WTC11 (cell line): ENCODE data around the gene PHF12. TPM values are rescaled to one million over a fixed set of nuclear protein-coding genes. Genes with fewer than 3 reads are reported as not detected.
"Not testable (repeated sequence)": the region's sequence is repeated elsewhere in the genome, so short reads cannot be mapped to it uniquely, and the experiment has no call there.

Source experiments
- ATAC-seq: fragments of 200-7000 bp; cut with Tn5 transposase; 2 replicates; pipeline ENCODE4 v1.10.0; 2021; ENCODE audit warnings: mild to moderate bottlenecking, moderate library complexity
- CTCF ChIA-PET: fragments of 300-600 bp; sonication (Branson Sonifier 250); formaldehyde crosslinking; loops from one replicate; lab custom pipeline; 2021; ENCODE audit warnings: antibody characterized with exemption; lab: Charles Lee
- POLR2A ChIA-PET: fragments of 350-600 bp; sonication (Branson Sonifier 250); formaldehyde crosslinking; loops from one replicate; lab custom pipeline; 2021; ENCODE audit warnings: antibody characterized with exemption; lab: Charles Lee
- DNase-seq: peaks from one replicate; pipeline ENCODE4 v3.0.0; 2021; ENCODE audit warnings: low spot score
- H3K27ac Mint-ChIP-seq: 2 replicates; pipeline ENCODE4 v1.8.0; 2021; ENCODE audit warnings: mixed read lengths
- H3K27me3 Mint-ChIP-seq: 2 replicates; pipeline ENCODE4 v1.8.0; 2021; ENCODE audit warnings: low read depth, mild to moderate bottlenecking, moderate library complexity, mixed read lengths
- H3K36me3 Mint-ChIP-seq: 2 replicates; pipeline ENCODE4 v1.8.0; 2021; ENCODE audit warnings: mixed read lengths
- H3K4me1 Mint-ChIP-seq: 2 replicates; pipeline ENCODE4 v1.8.0; 2022; ENCODE audit warnings: mixed read lengths
- H3K4me3 Mint-ChIP-seq: 2 replicates; pipeline ENCODE4 v1.8.0; 2021; ENCODE audit warnings: mild to moderate bottlenecking, moderate library complexity, mixed read lengths
- H3K9me3 Mint-ChIP-seq: 2 replicates; pipeline ENCODE4 v1.8.0; 2021; ENCODE audit warnings: mixed read lengths
- CBFB ChIP-seq: sonication (generic); formaldehyde crosslinking; IDR thresholded peaks from 2 replicates; pipeline ENCODE4 v1.8.1; 2022; ENCODE audit warnings: mild to moderate bottlenecking, low read depth, missing genetic modification reagents
- CREB1 ChIP-seq: sonication (generic); formaldehyde crosslinking; IDR thresholded peaks from 2 replicates; pipeline ENCODE4 v1.8.0; 2023; ENCODE audit warnings: mild to moderate bottlenecking, missing genetic modification reagents
- CREM ChIP-seq: sonication (generic); formaldehyde crosslinking; IDR thresholded peaks from 2 replicates; pipeline ENCODE4 v1.8.1; 2022; ENCODE audit warnings: mild to moderate bottlenecking, missing genetic modification reagents, moderate library complexity
- EMX1 ChIP-seq: fragments of 250-450 bp; sonication (Bioruptor Pico); IDR thresholded peaks from 2 replicates; pipeline ENCODE4 v1.8.0; 2021; ENCODE audit warnings: mild to moderate bottlenecking
- ETV6 ChIP-seq: sonication (generic); formaldehyde crosslinking; IDR thresholded peaks from 2 replicates; pipeline ENCODE4 v1.8.1; 2022; ENCODE audit warnings: mild to moderate bottlenecking, missing genetic modification reagents
- FOXK1 ChIP-seq: sonication (generic); formaldehyde crosslinking; IDR thresholded peaks from 2 replicates; pipeline ENCODE4 v1.8.0; 2022; ENCODE audit warnings: mild to moderate bottlenecking, moderate library complexity, missing genetic modification reagents
- FOXP1 ChIP-seq: sonication (generic); formaldehyde crosslinking; IDR thresholded peaks from 2 replicates; pipeline ENCODE4 v1.8.0; 2022; ENCODE audit warnings: missing genetic modification reagents, mild to moderate bottlenecking, moderate library complexity, borderline replicate concordance
- GABPB1 ChIP-seq: sonication (generic); formaldehyde crosslinking; IDR thresholded peaks from 2 replicates; pipeline ENCODE4 v1.8.1; 2023; ENCODE audit warnings: mild to moderate bottlenecking, missing genetic modification reagents
- JAZF1 ChIP-seq: fragments of 250-450 bp; sonication (Bioruptor Pico); IDR thresholded peaks from 2 replicates; pipeline ENCODE4 v1.9.0; 2021; ENCODE audit warnings: moderate library complexity, mild to moderate bottlenecking, inconsistent platforms
- KAT7 ChIP-seq: sonication (generic); formaldehyde crosslinking; IDR thresholded peaks from 2 replicates; pipeline ENCODE4 v1.8.1; 2023; ENCODE audit warnings: missing genetic modification reagents, mild to moderate bottlenecking, borderline replicate concordance
- MLX ChIP-seq: sonication (generic); formaldehyde crosslinking; IDR thresholded peaks from 2 replicates; pipeline ENCODE4 v1.8.1; 2023; ENCODE audit warnings: mild to moderate bottlenecking, missing genetic modification reagents, moderate library complexity
- NR3C1 ChIP-seq: sonication (generic); formaldehyde crosslinking; conservative IDR thresholded peaks from 2 replicates; pipeline ENCODE4 v1.8.1; 2023; ENCODE audit warnings: low read depth, mild to moderate bottlenecking, missing genetic modification reagents
- RORB ChIP-seq: fragments of 250-450 bp; sonication (Bioruptor Pico); IDR thresholded peaks from 2 replicates; pipeline ENCODE4 v1.9.0; 2021; ENCODE audit warnings: mild to moderate bottlenecking
- SP1 ChIP-seq: sonication (generic); formaldehyde crosslinking; conservative IDR thresholded peaks from 2 replicates; pipeline ENCODE4 v1.8.1; 2022; ENCODE audit warnings: missing genetic modification reagents
- ZNF121 ChIP-seq: sonication (generic); formaldehyde crosslinking; IDR thresholded peaks from 2 replicates; pipeline ENCODE4 v1.8.0; 2023; ENCODE audit warnings: missing genetic modification reagents
- ZNF219 ChIP-seq: sonication (generic); formaldehyde crosslinking; IDR thresholded peaks from 2 replicates; pipeline ENCODE4 v1.8.0; 2023; ENCODE audit warnings: missing genetic modification reagents, mild to moderate bottlenecking, borderline replicate concordance
- ZNF232 ChIP-seq: sonication (generic); formaldehyde crosslinking; IDR thresholded peaks from 2 replicates; pipeline ENCODE4 v1.8.0; 2022; ENCODE audit warnings: mild to moderate bottlenecking, missing genetic modification reagents
- ZNF512 ChIP-seq: sonication (generic); formaldehyde crosslinking; IDR thresholded peaks from 2 replicates; pipeline ENCODE4 v1.8.1; 2022; ENCODE audit warnings: missing genetic modification reagents, borderline replicate concordance
- total RNA-seq: library from RNA; stranded (reverse); gene quantifications from 3 replicates; pipeline ENCODE4 v1.2.3, GENCODE V29; 2021
- TF ChIP-seq, protein P1 (sequence below): fragments of 250-450 bp; sonication (Bioruptor Pico); IDR thresholded peaks from 2 replicates; pipeline ENCODE4 v1.9.0; 2021; ENCODE audit warnings: mild to moderate bottlenecking
- TF ChIP-seq, protein P2 (sequence below): fragments of 250-450 bp; sonication (Bioruptor Pico); IDR thresholded peaks from 2 replicates; pipeline ENCODE4 v2.1.2; 2022; ENCODE audit warnings: mild to moderate bottlenecking, moderate library complexity
- TF ChIP-seq, protein P3 (sequence below): sonication (generic); formaldehyde crosslinking; IDR thresholded peaks from 2 replicates; pipeline ENCODE4 v1.8.1; 2023; ENCODE audit warnings: mild to moderate bottlenecking, missing genetic modification reagents, borderline replicate concordance

Gene PHF12
- total RNA-seq, 1 experiment from 2014 or later, result 69.8 TPM

- Mint-ChIP-seq H3K4me3 (peak overlapping the region; percentile 47), H3K27ac (0 out of 2 replicates have a peak overlapping the region, but pooled peaks have one; percentile 12), H3K36me3 (peaks cover 35% of the 10 kb centered on the region)
Measured at GRCh38 chr17:28903546-28903841, 47.8 kb downstream of the PHF12 start.

DNA sequence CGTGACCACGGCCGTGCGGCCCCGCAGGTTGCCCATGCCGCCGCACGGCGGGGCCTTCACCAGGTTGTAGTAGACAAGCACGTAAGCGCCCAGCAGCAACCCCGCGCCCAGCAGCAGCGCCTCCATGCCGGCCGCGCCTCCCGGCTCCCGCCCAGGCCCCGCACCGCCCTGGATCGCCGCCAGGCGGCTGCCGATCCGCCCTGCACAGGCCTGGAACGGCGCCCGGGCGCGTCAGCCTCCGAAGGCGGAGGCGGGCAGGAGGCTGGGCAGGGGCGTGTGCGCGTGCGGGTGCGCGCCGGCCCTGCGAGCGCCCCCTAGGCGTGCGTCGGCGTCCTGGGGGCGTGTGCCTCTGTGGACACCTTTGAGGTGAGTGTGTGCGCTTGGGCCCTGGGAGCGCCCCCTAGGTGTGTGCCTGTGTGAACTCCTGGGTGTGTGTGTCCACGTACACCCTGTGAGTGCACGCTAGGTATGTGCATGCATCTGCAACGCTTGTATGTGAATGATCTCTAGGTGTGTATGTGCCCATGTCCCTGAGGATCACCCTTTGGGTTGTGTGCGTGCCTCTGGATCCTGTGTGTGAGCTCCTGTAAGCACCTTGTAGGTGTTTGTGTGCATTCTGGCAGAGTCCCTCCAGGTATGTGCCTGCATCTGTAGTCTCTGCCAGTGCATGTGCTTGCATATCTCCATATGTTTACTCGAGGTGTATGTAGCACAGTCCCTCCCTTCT is 48.3 kb downstream of the PHF12 start, which contains the start of gene DHRS13:
TSS of gene DHRS13 (minus strand) at position 261 of the 727 bp plus-strand sequence. CDS start at position 126, 135 bp downstream.
- ATAC-seq (peak; percentile 89), DNase-seq (peak; percentile 95)
- Mint-ChIP-seq H3K36me3 (peaks cover 30% of the 10 kb centered on the region), H3K27me3 (no peaks in the 10 kb centered on the region), H3K9me3 (no peaks in the 10 kb centered on the region), H3K4me1 (peaks cover 31% of the 10 kb centered on the region), H3K27ac (peak within 1 kb of the TSS; percentile 61), H3K4me3 (peak within 1 kb of the TSS; percentile 85)
- ChIA-PET CTCF (interaction anchor here (0.6 to 9.0 kb wide), 29 partner anchors 8 to 689 kb away, joined by 3 to 103 read pairs (median 4); partner anchors contain the start of genes FAM222B, NEK8, RPL23A and TLCD1), POLR2A (interaction anchor here (0.9 to 2.2 kb wide), 3 partner anchors 47 to 326 kb away, joined by 3 to 8 read pairs (median 3); partner anchors contain the start of genes ALDOC and TLCD1)
- TF ChIP-seq CBFB (CRISPR knock-in tag), result no peak; the same call in 1 of the 2 replicates
- TF ChIP-seq, protein P1, sequence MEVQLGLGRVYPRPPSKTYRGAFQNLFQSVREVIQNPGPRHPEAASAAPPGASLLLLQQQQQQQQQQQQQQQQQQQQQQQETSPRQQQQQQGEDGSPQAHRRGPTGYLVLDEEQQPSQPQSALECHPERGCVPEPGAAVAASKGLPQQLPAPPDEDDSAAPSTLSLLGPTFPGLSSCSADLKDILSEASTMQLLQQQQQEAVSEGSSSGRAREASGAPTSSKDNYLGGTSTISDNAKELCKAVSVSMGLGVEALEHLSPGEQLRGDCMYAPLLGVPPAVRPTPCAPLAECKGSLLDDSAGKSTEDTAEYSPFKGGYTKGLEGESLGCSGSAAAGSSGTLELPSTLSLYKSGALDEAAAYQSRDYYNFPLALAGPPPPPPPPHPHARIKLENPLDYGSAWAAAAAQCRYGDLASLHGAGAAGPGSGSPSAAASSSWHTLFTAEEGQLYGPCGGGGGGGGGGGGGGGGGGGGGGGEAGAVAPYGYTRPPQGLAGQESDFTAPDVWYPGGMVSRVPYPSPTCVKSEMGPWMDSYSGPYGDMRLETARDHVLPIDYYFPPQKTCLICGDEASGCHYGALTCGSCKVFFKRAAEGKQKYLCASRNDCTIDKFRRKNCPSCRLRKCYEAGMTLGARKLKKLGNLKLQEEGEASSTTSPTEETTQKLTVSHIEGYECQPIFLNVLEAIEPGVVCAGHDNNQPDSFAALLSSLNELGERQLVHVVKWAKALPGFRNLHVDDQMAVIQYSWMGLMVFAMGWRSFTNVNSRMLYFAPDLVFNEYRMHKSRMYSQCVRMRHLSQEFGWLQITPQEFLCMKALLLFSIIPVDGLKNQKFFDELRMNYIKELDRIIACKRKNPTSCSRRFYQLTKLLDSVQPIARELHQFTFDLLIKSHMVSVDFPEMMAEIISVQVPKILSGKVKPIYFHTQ, result no peak
- TF ChIP-seq, protein P2, sequence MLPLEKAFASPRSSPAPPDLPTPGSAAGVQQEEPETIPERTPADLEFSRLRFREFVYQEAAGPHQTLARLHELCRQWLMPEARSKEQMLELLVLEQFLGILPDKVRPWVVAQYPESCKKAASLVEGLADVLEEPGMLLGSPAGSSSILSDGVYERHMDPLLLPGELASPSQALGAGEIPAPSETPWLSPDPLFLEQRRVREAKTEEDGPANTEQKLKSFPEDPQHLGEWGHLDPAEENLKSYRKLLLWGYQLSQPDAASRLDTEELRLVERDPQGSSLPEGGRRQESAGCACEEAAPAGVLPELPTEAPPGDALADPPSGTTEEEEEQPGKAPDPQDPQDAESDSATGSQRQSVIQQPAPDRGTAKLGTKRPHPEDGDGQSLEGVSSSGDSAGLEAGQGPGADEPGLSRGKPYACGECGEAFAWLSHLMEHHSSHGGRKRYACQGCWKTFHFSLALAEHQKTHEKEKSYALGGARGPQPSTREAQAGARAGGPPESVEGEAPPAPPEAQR (CRISPR knock-in tag), result 0 out of 2 replicates have a peak, but pooled peaks have one; percentile 17
- TF ChIP-seq ETV6 (CRISPR knock-in tag), result peak; percentile 71; the same call in 1 of the 2 replicates
- no peak for TF ChIP-seq NR3C1 (CRISPR knock-in tag)
- peak; percentile 96 for TF ChIP-seq FOXK1 (CRISPR knock-in tag)
- no peak for TF ChIP-seq CREB1 (CRISPR knock-in tag)
- 0 out of 2 replicates have a peak, but pooled peaks have one; percentile 84 for TF ChIP-seq MLX
- TF ChIP-seq JAZF1, result no peak
- peak; percentile 58; the same call in 1 of the 2 replicates for TF ChIP-seq GABPB1 (CRISPR knock-in tag)
- TF ChIP-seq ZNF232 (CRISPR knock-in tag), result peak; percentile 39; the same call in 1 of the 2 replicates
- peak; percentile 90 for TF ChIP-seq CREM (CRISPR knock-in tag)
- TF ChIP-seq, protein P3, sequence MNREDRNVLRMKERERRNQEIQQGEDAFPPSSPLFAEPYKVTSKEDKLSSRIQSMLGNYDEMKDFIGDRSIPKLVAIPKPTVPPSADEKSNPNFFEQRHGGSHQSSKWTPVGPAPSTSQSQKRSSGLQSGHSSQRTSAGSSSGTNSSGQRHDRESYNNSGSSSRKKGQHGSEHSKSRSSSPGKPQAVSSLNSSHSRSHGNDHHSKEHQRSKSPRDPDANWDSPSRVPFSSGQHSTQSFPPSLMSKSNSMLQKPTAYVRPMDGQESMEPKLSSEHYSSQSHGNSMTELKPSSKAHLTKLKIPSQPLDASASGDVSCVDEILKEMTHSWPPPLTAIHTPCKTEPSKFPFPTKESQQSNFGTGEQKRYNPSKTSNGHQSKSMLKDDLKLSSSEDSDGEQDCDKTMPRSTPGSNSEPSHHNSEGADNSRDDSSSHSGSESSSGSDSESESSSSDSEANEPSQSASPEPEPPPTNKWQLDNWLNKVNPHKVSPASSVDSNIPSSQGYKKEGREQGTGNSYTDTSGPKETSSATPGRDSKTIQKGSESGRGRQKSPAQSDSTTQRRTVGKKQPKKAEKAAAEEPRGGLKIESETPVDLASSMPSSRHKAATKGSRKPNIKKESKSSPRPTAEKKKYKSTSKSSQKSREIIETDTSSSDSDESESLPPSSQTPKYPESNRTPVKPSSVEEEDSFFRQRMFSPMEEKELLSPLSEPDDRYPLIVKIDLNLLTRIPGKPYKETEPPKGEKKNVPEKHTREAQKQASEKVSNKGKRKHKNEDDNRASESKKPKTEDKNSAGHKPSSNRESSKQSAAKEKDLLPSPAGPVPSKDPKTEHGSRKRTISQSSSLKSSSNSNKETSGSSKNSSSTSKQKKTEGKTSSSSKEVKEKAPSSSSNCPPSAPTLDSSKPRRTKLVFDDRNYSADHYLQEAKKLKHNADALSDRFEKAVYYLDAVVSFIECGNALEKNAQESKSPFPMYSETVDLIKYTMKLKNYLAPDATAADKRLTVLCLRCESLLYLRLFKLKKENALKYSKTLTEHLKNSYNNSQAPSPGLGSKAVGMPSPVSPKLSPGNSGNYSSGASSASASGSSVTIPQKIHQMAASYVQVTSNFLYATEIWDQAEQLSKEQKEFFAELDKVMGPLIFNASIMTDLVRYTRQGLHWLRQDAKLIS (CRISPR knock-in tag), result no peak; the same call in 1 of the 2 replicates
- TF ChIP-seq SP1 (CRISPR knock-in tag), result peak; percentile 97
- TF ChIP-seq ZNF219 (CRISPR knock-in tag), result 0 out of 2 replicates have a peak, but pooled peaks have one; percentile 16
- TF ChIP-seq KAT7 (CRISPR knock-in tag), result peak; percentile 93
- no peak for TF ChIP-seq RORB (CRISPR knock-in tag)
- TF ChIP-seq ZNF121, result no peak
- peak; percentile 77 for TF ChIP-seq FOXP1 (CRISPR knock-in tag)
- peak; percentile 19; the same call in 1 of the 2 replicates for TF ChIP-seq EMX1 (CRISPR knock-in tag)

More at GRCh38 chr17:28903546-28903841, 47.8 kb downstream of the PHF12 start:
- DNase-seq, ATAC-seq, H3K27me3 Mint-ChIP-seq, H3K9me3 Mint-ChIP-seq: not testable (repeated sequence)
- CTCF ChIA-PET, result interaction anchor here (0.7 to 9.0 kb wide), 11 partner anchors 9 to 184 kb away, joined by 4 to 103 read pairs (median 6); partner anchors contain the start of genes NEK8, RPL23A and TLCD1
- TF ChIP-seq ZNF512 (CRISPR knock-in tag), result 0 out of 2 replicates have a peak, but pooled peaks have one; percentile 18
- TF ChIP-seq, all 79 proteins: peak for 1; not testable (repeated sequence) for 78
- H3K4me1 Mint-ChIP-seq, result peaks cover 29% of the 10 kb centered on the region
- POLR2A ChIA-PET, result not testable (repeated sequence)
